SK-N-SH (cell line): ENCODE measurements around the gene RAET1E. TPM values are rescaled to one million over a fixed set of nuclear protein-coding genes. Genes with fewer than 3 reads are reported as not detected.
"Not testable (repeated sequence)": the region's sequence is repeated elsewhere in the genome, so short reads cannot be mapped to it uniquely, and the experiment has no call there.

Source experiments
- CTCF ChIA-PET: fragments of 300-600, 350-600 bp; formaldehyde crosslinking; extraction: SDS; loops from one replicate; lab custom pipeline; 2021; lab: Yijun Ruan, JAX
- POLR2A ChIA-PET: fragments of 350-600 bp; sonication (Branson Sonifier 250); formaldehyde crosslinking; extraction: SDS; loops from one replicate; lab custom pipeline; 2020; ENCODE audit warnings: antibody characterized with exemption, inconsistent platforms; lab: Yijun Ruan, JAX
- DNase-seq: peaks from one replicate; pipeline ENCODE4 v3.0.0; 2012
- H2AFZ ChIP-seq: fragments of 200-600 bp; sonication (generic); 2 replicates; pipeline ENCODE4 v1.8.1; 2016; ENCODE audit warnings: antibody characterized with exemption, mild to moderate bottlenecking, low read depth
- H3F3A ChIP-seq: fragments of 200-600 bp; sonication (generic); replicated peaks from 2 replicates; pipeline ENCODE3; 2016; ENCODE audit warnings: antibody characterized with exemption, mild to moderate bottlenecking; ENCODE audit not compliant: insufficient read depth
- H3K27ac ChIP-seq, 2 experiments: fragments of 200-500 bp in 1 of 2; fragments of 200-600 bp in 1 of 2; sonication (Bioruptor generic) in 1 of 2; sonication (generic), shearing (Covaris generic) in 1 of 2; 2 replicates each; pipeline versions ENCODE4 v1.5.1 to v1.6.1; 2014 to 2016; ENCODE audit warnings: low read depth in 2 of 2, inconsistent platforms in 1 of 2, low read length in 1 of 2, mild to moderate bottlenecking in 1 of 2, mixed read lengths in 1 of 2
- H3K27me3 ChIP-seq: fragments of 200-600 bp; sonication (generic), shearing (Covaris generic); 2 replicates; pipeline ENCODE4 v1.6.1; 2016; ENCODE audit warnings: mixed run types; ENCODE audit not compliant: insufficient read depth
- H3K36me3 ChIP-seq, 2 experiments: fragments of 200-500 bp in 1 of 2; fragments of 200-600 bp in 1 of 2; sonication (Bioruptor generic) in 1 of 2; sonication (generic) in 1 of 2; replicated peaks in 1 of 2; 2 replicates each; pipeline versions ENCODE3 to v1.5.1; 2014 to 2016; ENCODE audit warnings: low read length in 1 of 2, mild to moderate bottlenecking in 1 of 2; ENCODE audit not compliant: insufficient read depth in 2 of 2, control insufficient read depth in 1 of 2
- H3K4me1 ChIP-seq, 2 experiments: fragments of 200-500 bp in 1 of 2; fragments of 200-600 bp in 1 of 2; sonication (Bioruptor generic) in 1 of 2; sonication (generic), shearing (Covaris generic) in 1 of 2; 2 replicates each; pipeline versions ENCODE4 v1.5.1 to v1.6.1; 2014 to 2016; ENCODE audit warnings: low read depth in 1 of 2, low read length in 1 of 2, mixed run types in 1 of 2; ENCODE audit not compliant: insufficient read depth in 2 of 2, control insufficient read depth in 1 of 2
- H3K4me2 ChIP-seq: fragments of 200-600 bp; sonication (generic), shearing (Covaris generic); 2 replicates; pipeline ENCODE4 v1.6.1; 2017; ENCODE audit warnings: mixed run types
- H3K4me3 ChIP-seq, 2 experiments: fragments of 200-500 bp in 1 of 2; fragments of 200-600 bp in 1 of 2; sonication (Bioruptor generic) in 1 of 2; sonication (generic), shearing (Covaris generic) in 1 of 2; 2 replicates each; pipeline versions ENCODE4 v1.5.1 to v1.8.1; 2014 to 2016; ENCODE audit warnings: low read depth in 2 of 2, inconsistent platforms in 1 of 2, low read length in 1 of 2, mild to moderate bottlenecking in 1 of 2, mixed read lengths in 1 of 2, moderate library complexity in 1 of 2
- H3K79me2 ChIP-seq: fragments of 200-600 bp; sonication (generic); 2 replicates; pipeline ENCODE4 v1.8.1; 2017; ENCODE audit warnings: mild to moderate bottlenecking; ENCODE audit not compliant: insufficient read depth
- H3K9ac ChIP-seq: fragments of 200-600 bp; sonication (generic); 2 replicates; pipeline ENCODE4 v1.6.1; 2017; ENCODE audit warnings: mixed run types
- H3K9me2 ChIP-seq: fragments of 200-600 bp; sonication (generic); 2 replicates; pipeline ENCODE4 v1.6.1; 2017; ENCODE audit warnings: mixed run types
- H3K9me3 ChIP-seq: fragments of 200-600 bp; sonication (generic); 2 replicates; pipeline ENCODE4 v1.6.1; 2017; ENCODE audit warnings: mixed run types, mild to moderate bottlenecking, moderate library complexity
- H4K20me1 ChIP-seq: fragments of 200-600 bp; sonication (generic); 2 replicates; pipeline ENCODE4 v1.6.1; 2017; ENCODE audit warnings: mild to moderate bottlenecking, mixed run types; ENCODE audit not compliant: insufficient read depth
- CHD2 ChIP-seq: fragments of 150-350 bp; IDR thresholded peaks from 2 replicates; pipeline ENCODE4 v1.6.1; 2018; ENCODE audit warnings: low read length; ENCODE audit not compliant: partially characterized antibody
- ELF1 ChIP-seq: IDR thresholded peaks from 2 replicates; pipeline ENCODE4 v1.4.0; 2012
- EP300 ChIP-seq, 2 experiments: IDR thresholded peaks; 2 replicates each; pipeline versions ENCODE4 v1.4.0 to v1.6.1; 2012; ENCODE audit warnings: borderline replicate concordance in 1 of 2, low read depth in 1 of 2, low read length in 1 of 2
- FOXJ3 ChIP-seq: sonication (generic); formaldehyde crosslinking; IDR thresholded peaks from 2 replicates; pipeline ENCODE4 v1.5.1; 2020; ENCODE audit warnings: mild to moderate bottlenecking, missing genetic modification reagents
- FOXM1 ChIP-seq: IDR thresholded peaks from 2 replicates; pipeline ENCODE4 v1.4.0; 2012; ENCODE audit warnings: low read depth, mild to moderate bottlenecking
- GABPA ChIP-seq: IDR thresholded peaks from 2 replicates; pipeline ENCODE4 v1.4.0; 2012; ENCODE audit warnings: low read depth, mild to moderate bottlenecking
- GATA2 ChIP-seq: sonication (generic); formaldehyde crosslinking; IDR thresholded peaks from 2 replicates; pipeline ENCODE4 v1.5.0; 2020; ENCODE audit warnings: mild to moderate bottlenecking, missing genetic modification reagents
- JUND ChIP-seq: IDR thresholded peaks from 2 replicates; pipeline ENCODE4 v1.4.0; 2012
- MEF2A ChIP-seq: IDR thresholded peaks from 2 replicates; pipeline ENCODE4 v1.4.0; 2012; ENCODE audit warnings: low read depth, borderline replicate concordance
- MXI1 ChIP-seq: IDR thresholded peaks from 2 replicates; pipeline ENCODE4 v1.6.1; 2012; ENCODE audit warnings: mild to moderate bottlenecking, low read depth, low read length, improper control_type of control experiment
- NFIC ChIP-seq: IDR thresholded peaks from 2 replicates; pipeline ENCODE4 v1.4.0; 2012; ENCODE audit warnings: borderline replicate concordance
- NRF1 ChIP-seq: IDR thresholded peaks from 2 replicates; pipeline ENCODE4 v1.6.1; 2012; ENCODE audit warnings: low read depth, mild to moderate bottlenecking, low read length
- POLR2AphosphoS5 ChIP-seq: IDR thresholded peaks from 2 replicates; pipeline ENCODE4 v1.6.1; 2012; ENCODE audit warnings: low read depth, low read length
- RCOR1 ChIP-seq: fragments of 150-350 bp; IDR thresholded peaks from 2 replicates; pipeline ENCODE4 v1.6.1; 2017; ENCODE audit warnings: antibody characterized with exemption, low read length
- SIN3A ChIP-seq: IDR thresholded peaks from 2 replicates; pipeline ENCODE4 v1.6.1; 2012; ENCODE audit warnings: low read depth, mild to moderate bottlenecking, low read length, moderate library complexity, borderline replicate concordance
- SMC3 ChIP-seq: IDR thresholded peaks from 2 replicates; pipeline ENCODE4 v1.6.1; 2012; ENCODE audit warnings: low read depth, low read length, improper control_type of control experiment
- TEAD4 ChIP-seq: IDR thresholded peaks from 2 replicates; pipeline ENCODE4 v1.4.0; 2012; ENCODE audit warnings: mild to moderate bottlenecking, borderline replicate concordance; ENCODE audit not compliant: insufficient read depth
- WGBS: methylation state at CpG from one replicate; pipeline ENCODE4 v1.1.6; 2017; ENCODE audit warnings: low lambda C conversion rate; 5-methylcytosine and 5-hydroxymethylcytosine counted together
- polyA plus RNA-seq, 3 experiments: library from polyadenylated mRNA; depleted of rRNA; stranded (reverse); fragments of >200 nt; gene quantifications; 2 replicates each; pipeline ENCODE4 v1.2.3, GENCODE V29; 2012
- TF ChIP-seq, protein P1 (sequence below): fragments of 150-350 bp; IDR thresholded peaks from 2 replicates; pipeline ENCODE4 v1.6.1; 2017; ENCODE audit warnings: antibody characterized with exemption, low read length, low read depth, borderline replicate concordance

The RAET1E gene
- polyA plus RNA-seq, 1 of the 3 experiments (the other 2 are of a cell fraction), result 0.15 TPM

DNA sequence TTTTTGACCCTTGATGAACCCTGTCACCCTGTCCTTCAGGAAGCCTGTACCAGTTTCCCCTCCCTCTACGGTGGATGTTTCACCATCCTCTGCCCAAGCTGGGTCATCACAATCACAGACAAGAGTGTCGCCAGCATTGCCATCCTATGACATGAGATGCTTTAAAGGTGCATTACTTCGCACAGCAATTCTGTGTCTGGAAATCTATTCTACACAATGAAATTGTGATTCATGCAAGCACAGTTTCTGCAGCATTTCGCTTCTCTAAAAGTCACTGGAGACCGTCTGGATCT, 41.4 kb upstream of the RAET1E start:
- H4K20me1 ChIP-seq, result no peaks in the 10 kb centered on the region
- no peaks in the 10 kb centered on the region for H3K9me3 ChIP-seq
- no peak for DNase-seq
- peaks cover 4% of the 10 kb centered on the region for H3F3A ChIP-seq
- no peak overlapping the region for H3K27ac ChIP-seq
- POLR2A ChIA-PET, result no interaction called here
- peaks cover 48% of the 10 kb centered on the region for H3K27me3 ChIP-seq
- no peak for TF ChIP-seq EP300 (IDR thresholded peaks at IDR 0.05; ENCODE audit: borderline replicate concordance in 1 of 2, low read depth in 1 of 2, low read length in 1 of 2)
- no peak overlapping the region for H2AFZ ChIP-seq
- H3K9ac ChIP-seq, result no peak overlapping the region
- H3K4me1 ChIP-seq, result peaks cover 0 to 8% of the 10 kb centered on the region in 2 experiments; a peak in 1 of 4 replicates
- no peaks in the 10 kb centered on the region for H3K79me2 ChIP-seq
- WGBS, result 8% methylated on average over 5 of the region's 5 CpGs
- no peaks in the 10 kb centered on the region for H3K36me3 ChIP-seq
- no peaks in the 10 kb centered on the region for H3K9me2 ChIP-seq
- CTCF ChIA-PET, result no interaction called here
- H3K4me2 ChIP-seq, result peak overlapping the region; percentile 79
- peak overlapping the region in 1 of 2 experiments; percentile 56; a peak in 1 of 4 replicates for H3K4me3 ChIP-seq

DNA sequence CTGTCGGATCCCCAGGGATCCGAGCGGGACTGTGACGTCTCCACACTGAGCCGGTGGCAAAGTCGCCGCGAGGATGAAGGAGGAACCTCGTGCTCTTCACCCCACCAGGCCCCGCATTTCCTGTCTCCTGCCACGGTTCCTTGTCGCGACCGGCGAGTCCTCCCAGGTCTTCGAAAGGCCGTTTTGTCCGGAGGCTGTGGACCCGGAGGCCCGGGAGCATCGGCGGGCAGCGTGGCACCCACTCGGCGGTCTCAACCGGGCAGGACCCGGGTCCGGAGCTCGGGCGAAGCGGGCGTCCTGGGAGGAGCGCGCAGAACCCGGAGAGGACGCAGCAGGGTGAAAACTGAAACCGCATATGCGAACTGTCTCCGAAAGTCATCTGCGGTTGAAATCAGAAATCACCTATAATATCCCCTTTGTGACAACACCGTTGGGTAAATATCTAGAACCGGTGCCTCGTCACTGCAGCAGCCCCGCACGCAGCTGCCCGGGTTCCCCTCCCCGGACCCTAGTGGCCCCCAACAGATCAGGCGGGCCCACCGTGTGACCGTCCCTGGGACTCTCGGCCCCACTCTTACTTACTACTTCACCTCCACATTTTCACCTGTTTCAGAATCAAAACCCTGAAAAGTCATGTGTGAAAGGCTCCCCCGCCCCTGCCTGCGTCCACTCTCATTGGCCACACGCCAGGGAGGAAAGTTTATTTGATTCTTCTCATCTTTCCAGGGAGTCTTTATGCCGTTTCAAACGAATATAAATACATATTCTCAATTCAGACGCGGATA, 40.9 kb upstream of the RAET1E start:
- CTCF ChIA-PET, result no interaction called here
- H3K27me3 ChIP-seq, result peaks cover 48% of the 10 kb centered on the region
- TF ChIP-seq ELF1, result no peak
- no peak for TF ChIP-seq GATA2 (CRISPR knock-in tag)
- TF ChIP-seq SIN3A, result no peak
- TF ChIP-seq RCOR1, result no peak
- no peak for TF ChIP-seq SMC3
- TF ChIP-seq NFIC, result no peak
- TF ChIP-seq EP300 (IDR thresholded peaks at IDR 0.05; ENCODE audit: borderline replicate concordance in 1 of 2, low read depth in 1 of 2, low read length in 1 of 2), result no peak
- TF ChIP-seq MXI1, result no peak
- TF ChIP-seq FOXM1, result no peak
- TF ChIP-seq POLR2AphosphoS5, result no peak
- TF ChIP-seq GABPA, result no peak
- no peak for TF ChIP-seq NRF1
- no peak for TF ChIP-seq TEAD4
- TF ChIP-seq JUND, result no peak
- TF ChIP-seq CHD2, result no peak
- TF ChIP-seq FOXJ3 (CRISPR knock-in tag), result no peak
- TF ChIP-seq MEF2A, result no peak
- TF ChIP-seq, protein P1, sequence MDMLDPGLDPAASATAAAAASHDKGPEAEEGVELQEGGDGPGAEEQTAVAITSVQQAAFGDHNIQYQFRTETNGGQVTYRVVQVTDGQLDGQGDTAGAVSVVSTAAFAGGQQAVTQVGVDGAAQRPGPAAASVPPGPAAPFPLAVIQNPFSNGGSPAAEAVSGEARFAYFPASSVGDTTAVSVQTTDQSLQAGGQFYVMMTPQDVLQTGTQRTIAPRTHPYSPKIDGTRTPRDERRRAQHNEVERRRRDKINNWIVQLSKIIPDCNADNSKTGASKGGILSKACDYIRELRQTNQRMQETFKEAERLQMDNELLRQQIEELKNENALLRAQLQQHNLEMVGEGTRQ, result no peak

DNA sequence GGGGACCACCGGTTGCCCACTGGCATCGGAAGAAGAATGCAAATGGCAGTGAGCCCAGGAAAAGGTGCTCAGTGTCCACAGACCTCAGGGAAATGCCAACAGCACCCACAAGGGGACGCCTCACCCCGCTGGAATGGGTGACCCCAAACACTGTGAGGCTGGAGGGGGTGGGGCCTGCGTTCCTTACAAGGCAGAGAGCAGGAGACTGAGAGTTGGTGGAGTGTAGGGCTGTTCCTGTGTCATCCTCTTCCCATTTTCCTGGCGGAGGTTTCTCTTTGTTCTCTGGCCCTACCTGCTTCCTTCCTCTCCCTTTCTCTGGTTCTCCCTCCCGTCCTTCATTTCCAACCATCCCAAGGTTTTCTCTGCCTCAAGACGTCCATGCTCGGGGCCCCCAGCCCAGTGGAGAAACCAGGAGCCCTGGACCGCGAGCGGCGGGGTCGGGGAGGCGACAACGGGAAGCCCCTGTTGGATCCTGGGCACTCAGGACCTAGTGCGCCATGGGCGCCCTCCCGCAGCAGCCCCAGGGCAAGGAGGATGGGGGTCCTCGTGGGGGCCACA, 40.2 kb upstream of the RAET1E start:
- H3F3A ChIP-seq, CTCF ChIA-PET, H3K9ac ChIP-seq, H3K9me2 ChIP-seq, H3K79me2 ChIP-seq, H3K9me3 ChIP-seq, H4K20me1 ChIP-seq, H3K27ac ChIP-seq, DNase-seq, H3K36me3 ChIP-seq, H3K4me1 ChIP-seq, POLR2A ChIA-PET: not testable (repeated sequence)
- WGBS, result 2% methylated on average over 12 of the region's 20 CpGs
- Histone ChIP-seq H3K27me3 (peaks cover 48% of the 10 kb centered on the region), H3K4me2 (peak overlapping the region; percentile 79), H2AFZ (peak overlapping the region; percentile 70; the same call in 1 of the 2 replicates), H3K4me3 (peak overlapping the region in 1 of 2 experiments; percentile 43; a peak in 2 of 4 replicates)

More for the DNA sequence above, 40.9 kb upstream of the RAET1E start:
- H3K27ac ChIP-seq, result no peak overlapping the region
- no peaks in the 10 kb centered on the region for H3K36me3 ChIP-seq
- no peaks in the 10 kb centered on the region for H3K79me2 ChIP-seq
- H3K9ac ChIP-seq, result no peak overlapping the region
- peaks cover 0 to 8% of the 10 kb centered on the region in 2 experiments; a peak in 1 of 4 replicates for H3K4me1 ChIP-seq
- no peaks in the 10 kb centered on the region for H3K9me2 ChIP-seq
- no peaks in the 10 kb centered on the region for H4K20me1 ChIP-seq
- peak overlapping the region; percentile 70; the same call in 1 of the 2 replicates for H2AFZ ChIP-seq
- WGBS, result 3% methylated on average over 21 of the region's 58 CpGs
- H3F3A ChIP-seq, result peaks cover 6% of the 10 kb centered on the region
- H3K4me3 ChIP-seq, result peak overlapping the region; percentile 43 to 56
- H3K9me3 ChIP-seq, result no peaks in the 10 kb centered on the region
- peak overlapping the region; percentile 79 for H3K4me2 ChIP-seq
- DNase-seq, result peak; percentile 47
- POLR2A ChIA-PET, result no interaction called here
